ENCODE results near the gene CPXM2. TPM values are rescaled to one million over a fixed set of nuclear protein-coding genes. Genes with fewer than 3 reads are reported as not detected.

Gene CPXM2
- total RNA-seq, 1 donor from 2014 or later = 9.7 TPM

DNA sequence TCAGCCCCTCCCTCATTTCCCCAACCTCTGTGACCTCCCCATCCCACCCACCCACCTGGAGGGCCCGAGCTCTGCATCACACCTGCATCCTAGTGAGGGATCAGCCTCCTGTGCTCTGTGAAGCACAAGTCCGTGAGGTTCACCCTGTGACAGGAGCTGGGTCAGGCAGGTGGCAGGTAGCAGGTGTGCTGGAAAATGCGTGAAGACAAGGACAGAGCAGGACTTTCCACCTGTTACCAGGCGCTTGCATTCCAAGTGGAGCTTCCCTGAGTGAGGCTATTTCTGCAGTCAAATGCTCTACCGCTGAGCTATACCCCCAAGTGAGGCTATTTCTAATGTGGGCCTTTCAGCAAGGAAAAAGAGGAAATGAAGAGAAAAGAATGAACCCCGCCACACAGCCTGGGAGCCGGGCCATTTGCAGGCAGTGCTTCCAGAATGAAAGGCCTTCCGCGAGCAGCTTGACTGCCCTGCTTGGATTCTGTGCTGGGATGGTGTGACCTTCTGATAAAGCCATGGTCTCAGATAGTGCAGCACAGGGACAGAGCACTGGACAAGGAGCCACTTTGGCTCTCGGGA is 13.3 kb upstream of the CPXM2 start:
- ATAC-seq (no peak), DNase-seq (no peak)
- intact Hi-C loops (cut with DNase I) = no loop called here
- H3K36me3 ChIP-seq = no peaks in the 10 kb centered on the region
- no peak overlapping the region for H3K4me3 ChIP-seq
- H3K4me1 ChIP-seq = no peaks in the 10 kb centered on the region
- TF ChIP-seq, protein P1, sequence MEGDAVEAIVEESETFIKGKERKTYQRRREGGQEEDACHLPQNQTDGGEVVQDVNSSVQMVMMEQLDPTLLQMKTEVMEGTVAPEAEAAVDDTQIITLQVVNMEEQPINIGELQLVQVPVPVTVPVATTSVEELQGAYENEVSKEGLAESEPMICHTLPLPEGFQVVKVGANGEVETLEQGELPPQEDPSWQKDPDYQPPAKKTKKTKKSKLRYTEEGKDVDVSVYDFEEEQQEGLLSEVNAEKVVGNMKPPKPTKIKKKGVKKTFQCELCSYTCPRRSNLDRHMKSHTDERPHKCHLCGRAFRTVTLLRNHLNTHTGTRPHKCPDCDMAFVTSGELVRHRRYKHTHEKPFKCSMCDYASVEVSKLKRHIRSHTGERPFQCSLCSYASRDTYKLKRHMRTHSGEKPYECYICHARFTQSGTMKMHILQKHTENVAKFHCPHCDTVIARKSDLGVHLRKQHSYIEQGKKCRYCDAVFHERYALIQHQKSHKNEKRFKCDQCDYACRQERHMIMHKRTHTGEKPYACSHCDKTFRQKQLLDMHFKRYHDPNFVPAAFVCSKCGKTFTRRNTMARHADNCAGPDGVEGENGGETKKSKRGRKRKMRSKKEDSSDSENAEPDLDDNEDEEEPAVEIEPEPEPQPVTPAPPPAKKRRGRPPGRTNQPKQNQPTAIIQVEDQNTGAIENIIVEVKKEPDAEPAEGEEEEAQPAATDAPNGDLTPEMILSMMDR (IDR thresholded peaks at IDR 0.05) = no peak
- no peak overlapping the region for H3K27ac ChIP-seq
- no peaks in the 10 kb centered on the region for H3K9me3 ChIP-seq
- H3K27me3 ChIP-seq = peaks cover 8% of the 10 kb centered on the region

GRCh38 chr10:123903621-123904020 is 12.0 kb upstream of the CPXM2 start:
- no peaks in the 10 kb centered on the region for H3K36me3 ChIP-seq
- peaks cover 5% of the 10 kb centered on the region for H3K27me3 ChIP-seq
- no peaks in the 10 kb centered on the region for H3K9me3 ChIP-seq
- TF ChIP-seq, protein P1 (IDR thresholded peaks at IDR 0.05) = no peak
- ATAC-seq = no peak
- no peaks in the 10 kb centered on the region for H3K4me1 ChIP-seq
- H3K4me3 ChIP-seq = no peak overlapping the region
- DNase-seq = no peak
- intact Hi-C loops (cut with DNase I) = no loop called here
- no peak overlapping the region for H3K27ac ChIP-seq

DNA sequence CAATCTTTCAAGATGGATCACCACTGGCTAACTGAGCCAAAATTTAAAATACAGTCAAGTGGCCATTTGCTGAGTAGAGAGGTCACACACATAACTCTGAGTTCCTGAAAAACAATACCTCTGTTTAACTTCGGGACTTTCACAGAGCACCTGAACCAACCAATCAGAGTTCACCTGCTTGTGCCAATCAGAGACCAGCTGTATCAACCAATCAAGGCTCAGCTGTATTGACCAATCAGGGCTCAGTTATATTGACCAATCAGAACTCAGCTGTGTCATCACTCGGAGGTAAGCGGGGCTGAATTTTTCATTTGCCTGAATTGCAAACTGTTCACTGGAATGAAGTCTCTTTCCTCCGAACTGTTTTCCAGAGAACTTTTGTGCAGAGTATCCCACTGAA is 10.0 kb upstream of the CPXM2 start:
- Histone ChIP-seq H3K27me3 (no peaks in the 10 kb centered on the region), H3K4me1 (no peaks in the 10 kb centered on the region), H3K9me3 (no peaks in the 10 kb centered on the region), H3K36me3 (no peaks in the 10 kb centered on the region), H3K27ac (no peak overlapping the region), H3K4me3 (no peak overlapping the region)
- DNase-seq (no peak), ATAC-seq (no peak)
- TF ChIP-seq, protein P1 (IDR thresholded peaks at IDR 0.05) = no peak
- intact Hi-C loops (cut with DNase I) = no loop called here

DNA sequence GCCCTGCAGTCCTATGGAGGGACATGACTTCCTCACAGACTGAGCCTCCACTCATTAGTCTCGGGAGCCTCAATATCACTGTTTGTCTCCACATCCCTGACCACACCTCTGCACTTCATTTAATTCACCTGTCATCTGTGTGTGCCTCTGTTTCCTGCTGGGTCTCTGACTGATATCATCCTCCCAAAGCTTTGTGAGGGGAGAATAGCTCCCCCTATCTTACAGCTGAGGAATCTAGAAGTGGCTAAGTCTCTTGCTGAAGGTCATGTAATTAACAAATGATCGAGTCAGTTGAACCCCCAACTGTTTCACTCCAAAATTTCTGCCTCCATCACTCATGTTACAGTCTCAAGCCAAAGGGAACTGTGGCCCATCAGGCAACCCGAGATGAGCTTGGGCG is 5.5 kb upstream of the CPXM2 start:
- no peaks in the 10 kb centered on the region for H3K27me3 ChIP-seq

GRCh38 chr10:123896246-123896927 is 4.8 kb upstream of the CPXM2 start:
- Histone ChIP-seq H3K4me3 (no peak overlapping the region), H3K27ac (no peak overlapping the region), H3K36me3 (no peaks in the 10 kb centered on the region), H3K4me1 (no peaks in the 10 kb centered on the region), H3K27me3 (peaks cover under 1% of the 10 kb centered on the region), H3K9me3 (no peaks in the 10 kb centered on the region)
- TF ChIP-seq, protein P1 (IDR thresholded peaks at IDR 0.05) = no peak
- DNase-seq (no peak), ATAC-seq (no peak)
- intact Hi-C loops (cut with DNase I) = no loop called here

More for the DNA sequence above, 5.5 kb upstream of the CPXM2 start:
- Histone ChIP-seq H3K27ac (no peak overlapping the region), H3K4me1 (no peaks in the 10 kb centered on the region), H3K4me3 (no peak overlapping the region), H3K36me3 (no peaks in the 10 kb centered on the region), H3K9me3 (no peaks in the 10 kb centered on the region)
- ATAC-seq (no peak), DNase-seq (no peak)
- TF ChIP-seq, protein P1 (IDR thresholded peaks at IDR 0.05) = no peak
- intact Hi-C loops (cut with DNase I) = no loop called here

Measured in upper lobe of right lung (tissue), 1 donor.